ENCODE results near the gene FAM124B. TPM values are rescaled to one million over a fixed set of nuclear protein-coding genes. Genes with fewer than 3 reads are reported as not detected.

Gene FAM124B
- total RNA-seq, 4 donors from 2014 or later: 1.4 to 17.0 (median 3.5) TPM

DNA sequence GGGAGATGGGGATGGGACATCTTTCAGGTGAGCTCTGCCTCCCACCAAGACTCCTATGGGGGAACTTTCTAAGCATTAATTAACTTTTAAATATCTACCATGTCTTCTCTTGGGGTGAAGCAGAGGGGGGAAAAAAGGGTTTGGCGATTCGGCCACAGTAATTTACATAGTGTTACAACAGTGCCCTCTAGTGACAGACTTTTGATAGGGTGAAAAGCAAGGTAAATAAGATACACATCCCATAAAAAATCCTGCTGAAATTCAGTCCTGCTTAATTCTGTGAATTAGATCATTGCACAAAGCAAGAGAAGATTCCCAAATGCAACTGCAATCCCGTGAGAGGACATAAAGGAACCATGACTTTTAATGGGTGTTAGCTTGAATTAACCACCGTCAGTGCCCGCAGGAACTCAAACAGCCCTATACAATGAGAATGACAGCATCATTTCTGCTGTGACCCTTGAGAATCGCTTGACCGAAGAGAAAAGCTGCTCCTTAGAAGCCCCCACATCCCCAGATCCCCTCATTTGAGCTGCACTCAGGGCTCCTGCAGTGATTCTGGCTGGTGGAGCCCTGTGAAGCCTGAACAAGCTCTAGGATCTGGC lies 32.8 kb downstream of the FAM124B start:
- DNase-seq (ENCODE audit: low spot score) (no peak), ATAC-seq (ENCODE audit: low FRiP score) (no peak)
- TF ChIP-seq, protein P1, sequence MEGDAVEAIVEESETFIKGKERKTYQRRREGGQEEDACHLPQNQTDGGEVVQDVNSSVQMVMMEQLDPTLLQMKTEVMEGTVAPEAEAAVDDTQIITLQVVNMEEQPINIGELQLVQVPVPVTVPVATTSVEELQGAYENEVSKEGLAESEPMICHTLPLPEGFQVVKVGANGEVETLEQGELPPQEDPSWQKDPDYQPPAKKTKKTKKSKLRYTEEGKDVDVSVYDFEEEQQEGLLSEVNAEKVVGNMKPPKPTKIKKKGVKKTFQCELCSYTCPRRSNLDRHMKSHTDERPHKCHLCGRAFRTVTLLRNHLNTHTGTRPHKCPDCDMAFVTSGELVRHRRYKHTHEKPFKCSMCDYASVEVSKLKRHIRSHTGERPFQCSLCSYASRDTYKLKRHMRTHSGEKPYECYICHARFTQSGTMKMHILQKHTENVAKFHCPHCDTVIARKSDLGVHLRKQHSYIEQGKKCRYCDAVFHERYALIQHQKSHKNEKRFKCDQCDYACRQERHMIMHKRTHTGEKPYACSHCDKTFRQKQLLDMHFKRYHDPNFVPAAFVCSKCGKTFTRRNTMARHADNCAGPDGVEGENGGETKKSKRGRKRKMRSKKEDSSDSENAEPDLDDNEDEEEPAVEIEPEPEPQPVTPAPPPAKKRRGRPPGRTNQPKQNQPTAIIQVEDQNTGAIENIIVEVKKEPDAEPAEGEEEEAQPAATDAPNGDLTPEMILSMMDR (IDR thresholded peaks at IDR 0.05): no peak

GRCh38 chr2:224366267-224366844 lies 35.6 kb downstream of the FAM124B start:
- TF ChIP-seq, protein P1 (IDR thresholded peaks at IDR 0.05): no peak
- DNase-seq (ENCODE audit: low spot score) (no peak), ATAC-seq (ENCODE audit: low FRiP score) (no peak)

- TF ChIP-seq, protein P1 (IDR thresholded peaks at IDR 0.05): no peak
- no peak for ATAC-seq (ENCODE audit: low FRiP score)
- DNase-seq (ENCODE audit: low spot score): no peak
These were observed 36.6 kb downstream of the FAM124B start for GRCh38 chr2:224365331-224365730.

GRCh38 chr2:224363281-224363680 lies 38.6 kb downstream of the FAM124B start:
- TF ChIP-seq, protein P1 (IDR thresholded peaks at IDR 0.05): no peak
- no peak for ATAC-seq (ENCODE audit: low FRiP score)
- no peak for DNase-seq (ENCODE audit: low spot score)

GRCh38 chr2:224362094-224362493 lies 39.8 kb downstream of the FAM124B start:
- no peak for ATAC-seq (ENCODE audit: low FRiP score)
- TF ChIP-seq, protein P1 (IDR thresholded peaks at IDR 0.05): no peak
- DNase-seq (ENCODE audit: low spot score): no peak

DNA sequence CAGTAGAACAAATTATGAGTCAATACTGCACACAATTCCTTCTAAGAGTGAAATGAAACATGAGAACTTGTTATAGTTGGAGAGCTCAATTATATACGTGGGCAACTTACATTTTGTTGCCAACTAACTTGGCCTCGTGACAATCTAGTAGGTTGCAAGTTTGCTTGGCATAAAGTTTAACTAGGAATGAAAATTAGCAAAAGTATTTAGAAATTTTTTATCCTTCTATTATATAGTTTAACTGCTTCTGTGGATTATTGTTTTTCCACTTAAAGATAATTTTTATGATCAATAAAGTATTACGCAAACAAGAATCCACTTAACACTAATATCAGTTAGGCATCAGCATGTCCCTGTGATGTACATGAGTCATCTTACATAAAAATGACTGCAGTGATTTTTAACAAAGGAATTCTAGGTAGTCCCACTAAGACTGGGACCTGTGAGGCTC lies 41.1 kb downstream of the FAM124B start:
- ATAC-seq (ENCODE audit: low FRiP score) (no peak), DNase-seq (ENCODE audit: low spot score) (no peak)
- TF ChIP-seq, protein P1 (IDR thresholded peaks at IDR 0.05): no peak

DNA sequence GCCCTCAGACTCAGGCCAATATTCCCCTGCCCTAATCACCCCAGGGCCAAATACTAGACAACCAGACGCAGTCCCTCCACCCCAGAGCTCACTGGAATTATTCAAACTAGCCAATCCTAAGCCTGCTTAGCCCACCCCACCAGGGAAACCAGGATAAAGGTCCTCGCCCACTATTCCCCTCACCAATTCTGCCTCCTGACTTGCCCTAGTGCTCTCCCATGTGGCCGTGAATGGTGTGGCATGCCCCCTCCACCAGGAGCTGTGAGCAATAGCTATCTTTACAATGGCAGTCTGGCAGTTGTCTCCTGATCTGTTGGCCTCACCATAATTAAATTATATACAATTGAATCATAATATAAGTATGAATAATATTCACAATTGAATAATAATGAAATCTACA lies 42.3 kb downstream of the FAM124B start:
- ATAC-seq (ENCODE audit: low FRiP score) (no peak), DNase-seq (ENCODE audit: low spot score) (no peak)
- TF ChIP-seq, protein P1 (IDR thresholded peaks at IDR 0.05): no peak
